DMS 273 (cell line): ENCODE results near the gene SUSD6.

Source experiments
- DNase-seq: peaks from one replicate; lab custom pipeline; 2025; ENCODE audit not compliant: unreplicated experiment; lab: John Stamatoyannopoulos, UW

Gene SUSD6

GRCh38 chr14:69753860-69754259 lies 142.5 kb downstream of the SUSD6 start:
- no peak for DNase-seq

DNA sequence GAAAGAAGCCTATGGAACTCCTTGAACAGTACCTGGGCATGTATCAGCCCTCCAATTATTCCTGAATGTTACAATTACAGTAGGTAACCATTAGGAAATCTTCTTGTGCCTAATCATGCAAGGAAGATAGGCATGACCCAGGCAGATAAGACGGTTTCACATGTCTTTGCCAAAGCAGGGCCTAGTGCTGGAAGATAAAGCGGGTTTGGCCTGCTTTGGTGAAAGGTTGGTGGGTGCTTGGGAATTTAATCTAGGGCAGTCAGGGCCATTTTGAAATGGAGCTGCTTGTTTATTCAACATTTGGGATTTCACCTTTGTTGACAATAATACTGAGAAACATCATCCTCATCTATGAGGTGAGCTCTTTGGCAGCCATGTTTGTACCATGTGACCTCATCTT lies 143.1 kb downstream of the SUSD6 start:
- DNase-seq: no peak

DNA sequence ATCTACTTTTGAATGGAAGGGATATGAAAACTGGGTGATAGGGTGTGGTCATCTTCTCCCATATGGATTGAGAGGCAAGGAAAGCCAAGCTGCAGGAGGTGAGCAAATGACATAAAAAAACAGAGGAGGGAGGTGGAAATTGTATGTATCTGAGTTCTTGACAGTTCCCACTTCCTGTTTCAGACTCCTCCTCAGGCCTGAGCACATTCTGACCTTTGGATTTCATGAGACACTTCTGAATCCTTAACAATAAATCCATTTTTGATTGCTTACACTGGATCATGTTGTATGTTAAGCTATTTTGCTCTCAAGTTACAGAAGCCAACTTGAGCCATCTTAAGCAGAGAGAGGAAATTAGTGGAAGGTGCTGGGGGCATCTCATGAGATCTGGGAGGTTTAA lies 143.9 kb downstream of the SUSD6 start:
- DNase-seq: no peak

- DNase-seq: no peak
These were observed 144.4 kb downstream of the SUSD6 start for GRCh38 chr14:69755784-69756183.

GRCh38 chr14:69756298-69756697 lies 144.9 kb downstream of the SUSD6 start:
- DNase-seq: no peak

DNA sequence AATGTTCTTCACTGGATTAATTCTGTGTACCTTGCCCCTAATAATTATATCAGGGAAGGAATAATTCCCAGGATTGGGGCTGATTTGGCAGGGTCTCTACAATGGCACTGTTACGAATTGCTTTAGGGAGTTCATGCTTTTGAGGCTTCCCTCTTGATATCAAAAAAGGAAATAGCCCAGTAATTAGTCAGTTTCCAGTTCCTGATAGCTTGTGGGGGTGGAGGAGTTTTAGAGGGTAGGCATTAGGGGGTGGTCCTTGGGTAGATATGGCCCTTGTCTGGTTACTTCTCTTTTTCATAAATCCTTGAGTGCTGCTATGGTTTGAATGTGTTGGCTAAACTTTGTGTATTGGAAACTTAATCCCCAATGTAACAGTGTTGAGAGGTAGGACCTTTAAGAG lies 149.4 kb downstream of the SUSD6 start:
- DNase-seq: no peak

DNA sequence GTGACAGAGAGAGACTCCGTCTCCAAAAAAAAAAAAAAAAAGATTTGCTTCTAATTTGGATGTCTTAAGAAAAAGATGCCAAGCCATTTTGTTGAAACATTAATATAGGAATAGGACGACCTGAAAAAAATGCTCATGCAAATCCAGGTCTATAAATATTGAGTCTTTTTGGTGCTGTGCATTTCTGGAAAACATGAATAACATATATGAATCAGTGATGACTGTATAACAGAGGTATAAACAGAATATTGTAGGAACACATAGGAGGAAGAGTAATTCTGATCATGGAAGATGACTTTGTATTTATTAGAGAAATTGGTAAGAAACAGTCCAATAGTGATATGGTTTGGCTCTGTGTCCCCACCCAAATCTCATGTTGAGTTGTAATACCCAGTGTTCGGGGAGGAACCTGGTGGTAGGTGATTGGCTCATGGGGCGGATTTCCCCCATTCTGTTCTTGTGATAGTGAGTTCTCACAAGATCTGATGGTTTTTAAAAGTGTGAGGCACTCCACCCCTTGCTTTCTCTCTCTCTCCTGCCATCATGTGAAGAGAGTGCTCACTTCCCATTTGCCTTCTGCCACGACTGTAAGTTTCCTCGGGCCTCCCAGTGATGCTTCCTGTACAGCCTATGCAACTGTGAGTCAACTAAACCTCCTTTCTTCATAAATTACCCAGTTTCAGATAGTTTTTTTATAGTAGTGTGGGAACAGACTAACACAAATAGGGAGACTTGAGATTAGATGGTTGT lies 152.5 kb downstream of the SUSD6 start:
- DNase-seq: no peak
